Kidney tubule cell (primary cell): Measurements from ENCODE around the gene TENM4.

ENCODE experiments used
- DNase-seq: peaks from one replicate; pipeline ENCODE4 v3.0.0-alpha.2; 2018; ENCODE audit warnings: low spot score

TENM4 gene

GRCh38 chr11:79294845-79295731, 145.7 kb downstream of the TENM4 start:
- DNase-seq, result no peak

- DNase-seq, result no peak
Observed at GRCh38 chr11:79291948-79292347, 148.9 kb downstream of the TENM4 start.

- peak; percentile 20 for DNase-seq
Observed at GRCh38 chr11:79290761-79291160, 150.1 kb downstream of the TENM4 start.

- DNase-seq, result no peak
Observed at GRCh38 chr11:79287952-79288351, 152.9 kb downstream of the TENM4 start.

- DNase-seq, result no peak
Observed at GRCh38 chr11:79285756-79286155, 155.1 kb downstream of the TENM4 start.

GRCh38 chr11:79276736-79277325, 164.0 kb downstream of the TENM4 start:
- no peak for DNase-seq

GRCh38 chr11:79274636-79275331, 166.0 kb downstream of the TENM4 start:
- DNase-seq, result no peak

- DNase-seq, result no peak
Observed at GRCh38 chr11:79273781-79274180, 167.0 kb downstream of the TENM4 start.

- DNase-seq, result no peak
Observed at GRCh38 chr11:79269611-79270307, 171.1 kb downstream of the TENM4 start.

- no peak for DNase-seq
Observed at GRCh38 chr11:79266396-79266795, 174.4 kb downstream of the TENM4 start.

GRCh38 chr11:79265756-79266322, 175.0 kb downstream of the TENM4 start:
- DNase-seq, result no peak

- no peak for DNase-seq
Observed at GRCh38 chr11:79264284-79264683, 176.5 kb downstream of the TENM4 start.

GRCh38 chr11:79263001-79263400, 177.8 kb downstream of the TENM4 start:
- DNase-seq, result no peak

GRCh38 chr11:79262221-79262620, 178.6 kb downstream of the TENM4 start:
- no peak for DNase-seq

- no peak for DNase-seq
Observed at GRCh38 chr11:79261684-79262083, 179.1 kb downstream of the TENM4 start.

GRCh38 chr11:79259800-79260199, 181.0 kb downstream of the TENM4 start:
- peak; percentile 73 for DNase-seq

- DNase-seq, result no peak
Observed at GRCh38 chr11:79258576-79258975, 182.3 kb downstream of the TENM4 start.

GRCh38 chr11:79255965-79256364, 184.9 kb downstream of the TENM4 start:
- DNase-seq, result no peak

- DNase-seq, result no peak
Observed at GRCh38 chr11:79253280-79253679, 187.6 kb downstream of the TENM4 start.

GRCh38 chr11:79249295-79249993, 191.4 kb downstream of the TENM4 start:
- DNase-seq, result peak; percentile 96

GRCh38 chr11:79244798-79245197, 196.0 kb downstream of the TENM4 start:
- no peak for DNase-seq
